Heart right ventricle (tissue), 16 donors: ENCODE results near the gene KIF16B. TPM values are rescaled to one million over a fixed set of nuclear protein-coding genes. Genes with fewer than 3 reads are reported as not detected.

Experiments
- ATAC-seq, 8 donors: fragments of 200-7000 bp; cut with Tn5 transposase; one replicate each; pipeline ENCODE4 v1.9.1; 2020; ENCODE audit warnings: mild to moderate bottlenecking in 8 of 8, moderate library complexity in 8 of 8, moderate number of reproducible peaks in 1 of 8
- DNase-seq, 2 donors: peaks; one replicate each; pipeline ENCODE4 v3.0.0-alpha.2; 2020
- H3K27ac ChIP-seq, 10 donors: fragments of 200-600 bp; sonication (generic) in 2 of 10; one replicate each; pipeline versions ENCODE4 v1.5.0 to v1.8.0; 2020 to 2022; ENCODE audit warnings: mild to moderate bottlenecking in 3 of 10
- H3K27me3 ChIP-seq, 7 donors: fragments of 200-600 bp; one replicate each; pipeline ENCODE4 v1.8.0; 2021 to 2022; ENCODE audit warnings: mild to moderate bottlenecking in 2 of 7
- H3K36me3 ChIP-seq, 9 donors: fragments of 200-600 bp; sonication (generic) in 1 of 9; one replicate each; pipeline versions ENCODE4 v1.5.0 to v1.8.0; 2020 to 2022; ENCODE audit warnings: mild to moderate bottlenecking in 2 of 9
- H3K4me1 ChIP-seq, 9 donors: fragments of 200-600 bp; sonication (generic) in 1 of 9; one replicate each; pipeline versions ENCODE4 v1.5.0 to v1.8.0; 2020 to 2022; ENCODE audit warnings: mild to moderate bottlenecking in 4 of 9
- H3K4me3 ChIP-seq, 10 donors: fragments of 200-600 bp; sonication (generic) in 2 of 10; one replicate each; pipeline versions ENCODE4 v1.5.0 to v1.8.0; 2020 to 2022; ENCODE audit warnings: mild to moderate bottlenecking in 7 of 10, moderate library complexity in 2 of 10
- H3K9me3 ChIP-seq, 11 donors: fragments of 200-600 bp in 10 of 11; sonication (generic) in 2 of 11; one replicate each; pipeline versions ENCODE4 v1.5.0 to v1.8.0; 2013 to 2022; ENCODE audit warnings: mild to moderate bottlenecking in 2 of 11, control low read depth in 1 of 11, moderate library complexity in 1 of 11
- CTCF ChIP-seq, 9 donors: fragments of 200-600 bp; sonication (generic) in 2 of 9; IDR thresholded peaks; one replicate each; pipeline versions ENCODE4 v1.5.0 to v1.8.0; 2021 to 2022; ENCODE audit warnings: antibody characterized with exemption in 9 of 9, mild to moderate bottlenecking in 5 of 9, moderate library complexity in 1 of 9
- WGBS, 2 donors: extraction: QIAGEN DNeasy Blood & Tissue Kit; methylation state at CpG; one replicate each; pipeline ENCODE4 v1.1.7; 2013; ENCODE audit warnings: inconsistent platforms in 1 of 2; 5-methylcytosine and 5-hydroxymethylcytosine counted together
- intact Hi-C, 10 donors: fragments of 100-400 bp; cut with DNase I; formaldehyde crosslinking; loops; one replicate each; pipeline versions ENCODE4 v1.11.1 to v1.14.2; 2022
- polyA plus RNA-seq, 2 donors: library from polyadenylated mRNA; stranded (reverse); fragments of 200-250 nt; gene quantifications; one replicate each; pipeline ENCODE4 v1.2.3, GENCODE V29; 2013
- total RNA-seq, 10 donors: library from RNA; stranded (reverse); fragmentation: NEBNext Ultra II Directional in 3 of 10; extraction: Animal tissue kit (Norgen Biotek cat#: 25700) in 3 of 10; gene quantifications; one replicate each; pipeline versions ENCODE4 v1.2.1 to v1.2.4, GENCODE V29; 2021 to 2023
- donor health status: Arrhythmogenic right ventricular cardiomyopathy.
- donor health status: ischemic (EF 13 %, LVEDD 7.1; RV severe dilation, severe dysfunction).
- donor health status: healthy with polysubstance abuse.
- donor health status: DM: no; HTN: yes; CAD: no.
- donor health status: DM: no; HTN: no; CAD: no.
- donor health status: ischemic (EF 25% LVEDD 6.9; RV normal size, moderate dysfunction).
- donor health status: ischemic (EF 25% LVEDD 5.7; RV mildly dilated, moderate dysfunction).
- donor health status: healthy.
- donor health status: DM: yes; HTN: yes; CAD: no.
- donor health status: Ischemic cardiomyopathy.
- donor health status: ischemic (EF 35%, LVEDD 5.7; RV mildly dilated, moderate dysfunction).
- donor health status: nonischemic (EF 11% LVEDD 7.7; RV severe dilation, severe dysfunction).
- donor health status: DM: yes; HTN: yes; CAD: no.
- donor health status: PGD.
- donor health status: ischemic (EF 29% LVEDD 5.4; RV normal size, mild dysfunction).
- donor health status: nonischemic (EF 23%, LVEDD 6.1; RV moderate dilation, normal function).

The KIF16B gene
- total and polyA plus RNA-seq, 12 donors = 9.7 to 22.5 (median 17.9) TPM

- peaks cover 0 to 30% (median 0%) of the 10 kb centered on the region in 9 donors for H3K36me3 ChIP-seq
- peaks cover 0 to 4% (median 0%) of the 10 kb centered on the region in 11 donors for H3K9me3 ChIP-seq
- ATAC-seq (no peak), DNase-seq (no peak)
- WGBS, 2 donors = 68 to 74% methylated on average over 5 of the region's 5 CpGs
- no peaks in the 10 kb centered on the region for H3K27me3 ChIP-seq
- H3K27ac ChIP-seq = no peak overlapping the region
- TF ChIP-seq CTCF (IDR thresholded peaks at IDR 0.05) = no peak
- peaks cover 0 to 24% (median 7%) of the 10 kb centered on the region in 9 donors for H3K4me1 ChIP-seq
- H3K4me3 ChIP-seq = no peak overlapping the region
- intact Hi-C loops = loop anchor here in 3 of 10 donors (5.0 to 10.0 kb wide), 3 partner anchors 763 to 773 kb away; no protein-coding TSS in a partner anchor
These were observed 95.6 kb downstream of the KIF16B start for GRCh38 chr20:16477632-16478031.

- 12 to 13% methylated on average over 3 of the region's 3 CpGs for WGBS, 2 donors
- ATAC-seq = peak in 7 of 8 donors; percentile 57 to 81 (median 65)
- Histone ChIP-seq H3K27ac (no peak overlapping the region), H3K27me3 (no peaks in the 10 kb centered on the region), H3K9me3 (peaks cover 0 to 4% (median 0%) of the 10 kb centered on the region in 11 donors), H3K4me3 (no peak overlapping the region), H3K4me1 (peaks cover 0 to 32% (median 8%) of the 10 kb centered on the region in 9 donors), H3K36me3 (peaks cover 0 to 20% (median 0%) of the 10 kb centered on the region in 9 donors)
- TF ChIP-seq CTCF (IDR thresholded peaks at IDR 0.05) = peak; percentile 58 to 80 (median 72)
- intact Hi-C loops = loop anchor here in 3 of 10 donors (5.0 to 10.0 kb wide), 3 partner anchors 761 to 771 kb away; no protein-coding TSS in a partner anchor
- DNase-seq = no peak
These were observed 97.2 kb downstream of the KIF16B start for GRCh38 chr20:16476032-16476431.

GRCh38 chr20:16475225-16475624 is 98.0 kb downstream of the KIF16B start:
- no peak for DNase-seq
- WGBS, 2 donors = 52 to 72% methylated on average over 6 of the region's 6 CpGs
- peak overlapping the region in 1 of 10 donors; percentile 5 for H3K27ac ChIP-seq

GRCh38 chr20:16474363-16474762 is 98.9 kb downstream of the KIF16B start:
- ATAC-seq (peak in 1 of 8 donors; percentile 36), DNase-seq (no peak)
- WGBS, 2 donors = 87 to 95% methylated on average over 2 of the region's 2 CpGs
- Histone ChIP-seq H3K4me3 (no peak overlapping the region), H3K4me1 (peaks cover 0 to 32% (median 8%) of the 10 kb centered on the region in 9 donors), H3K27ac (no peak overlapping the region), H3K9me3 (peaks cover 0 to 4% (median 0%) of the 10 kb centered on the region in 11 donors), H3K36me3 (peaks cover 0 to 19% (median 0%) of the 10 kb centered on the region in 9 donors), H3K27me3 (no peaks in the 10 kb centered on the region)
- intact Hi-C loops = loop anchor here in 3 of 10 donors (5.0 to 10.0 kb wide), 3 partner anchors 760 to 770 kb away; no protein-coding TSS in a partner anchor
- no peak for TF ChIP-seq CTCF (IDR thresholded peaks at IDR 0.05)

More at GRCh38 chr20:16475225-16475624, 98.0 kb downstream of the KIF16B start:
- Histone ChIP-seq H3K9me3 (peaks cover 0 to 4% (median 0%) of the 10 kb centered on the region in 11 donors), H3K4me3 (no peak overlapping the region), H3K27me3 (no peaks in the 10 kb centered on the region), H3K36me3 (peaks cover 0 to 20% (median 0%) of the 10 kb centered on the region in 9 donors), H3K4me1 (peaks cover 0 to 32% (median 8%) of the 10 kb centered on the region in 9 donors)
- intact Hi-C loops = loop anchor here in 3 of 10 donors (5.0 to 10.0 kb wide), 3 partner anchors 760 to 770 kb away; no protein-coding TSS in a partner anchor
- TF ChIP-seq CTCF (IDR thresholded peaks at IDR 0.05) = no peak
- ATAC-seq = peak in 6 of 8 donors; percentile 37 to 54 (median 46)
